EH (cell line): ENCODE measurements around the gene GATA3.

ENCODE experiments used
- DNase-seq: peaks from one replicate; pipeline ENCODE4 v3.0.0-alpha.2; 2015; ENCODE audit warnings: low read depth

Gene GATA3

GRCh38 chr10:8037941-8038894 lies 16.3 kb upstream of the GATA3 start:
- DNase-seq, result no peak

- no peak for DNase-seq
Observed at GRCh38 chr10:8039321-8039881, 15.1 kb upstream of the GATA3 start.

GRCh38 chr10:8040651-8041050 lies 13.8 kb upstream of the GATA3 start:
- no peak for DNase-seq

- no peak for DNase-seq
Observed at GRCh38 chr10:8041284-8041991, 13.1 kb upstream of the GATA3 start.

- DNase-seq, result no peak
Observed at GRCh38 chr10:8041992-8042720, 12.3 kb upstream of the GATA3 start.

- DNase-seq, result no peak
Observed at GRCh38 chr10:8042721-8043568, 11.5 kb upstream of the GATA3 start.

GRCh38 chr10:8043569-8044306 lies 10.8 kb upstream of the GATA3 start:
- DNase-seq, result no peak

- no peak for DNase-seq
Observed at GRCh38 chr10:8044331-8044907, 10.1 kb upstream of the GATA3 start.

- DNase-seq, result no peak
Observed at GRCh38 chr10:8044908-8045725, 9.4 kb upstream of the GATA3 start.

GRCh38 chr10:8045726-8046494 lies 8.6 kb upstream of the GATA3 start:
- DNase-seq, result no peak

GRCh38 chr10:8047452-8048280 lies 6.8 kb upstream of the GATA3 start:
- DNase-seq, result no peak

GRCh38 chr10:8048281-8049008 lies 6.0 kb upstream of the GATA3 start:
- DNase-seq, result no peak

- DNase-seq, result no peak
Observed at GRCh38 chr10:8049045-8049864, 5.2 kb upstream of the GATA3 start.

GRCh38 chr10:8049865-8050555 lies 4.5 kb upstream of the GATA3 start:
- DNase-seq, result no peak

- peak; percentile 35 for DNase-seq
Observed at GRCh38 chr10:8050556-8051108, 3.9 kb upstream of the GATA3 start.
